Endodermal cell (in vitro differentiated cells): ENCODE measurements around the gene FRRS1. TPM values are rescaled to one million over a fixed set of nuclear protein-coding genes. Genes with fewer than 3 reads are reported as not detected.

Experiments used
- DNase-seq: peaks from one replicate; pipeline ENCODE4 v3.0.0-alpha.2; 2017
- H3K27ac ChIP-seq: 2 replicates; pipeline ENCODE4 v1.5.1; 2013; ENCODE audit warnings: mild to moderate bottlenecking, low read depth, low read length, moderate library complexity
- H3K27me3 ChIP-seq: 2 replicates; pipeline ENCODE4 v1.6.1; 2013; ENCODE audit warnings: mild to moderate bottlenecking, low read length, moderate library complexity; ENCODE audit not compliant: insufficient read depth, control insufficient read depth, poor library complexity, severe bottlenecking
- H3K36me3 ChIP-seq: 2 replicates; pipeline ENCODE4 v1.7.0; 2013; ENCODE audit warnings: mild to moderate bottlenecking, low read length, moderate library complexity; ENCODE audit not compliant: control insufficient read depth, insufficient read depth
- H3K4me1 ChIP-seq: one replicate; pipeline ENCODE4 v1.7.0; 2013; ENCODE audit warnings: low read length; ENCODE audit not compliant: control insufficient read depth, insufficient read depth
- H3K4me3 ChIP-seq: 2 replicates; pipeline ENCODE4 v1.5.1; 2013; ENCODE audit warnings: mild to moderate bottlenecking, low read length, moderate library complexity
- H3K9ac ChIP-seq: 2 replicates; pipeline ENCODE4 v1.6.1; 2013; ENCODE audit warnings: mild to moderate bottlenecking, low read length, moderate library complexity; ENCODE audit not compliant: poor library complexity, severe bottlenecking; ENCODE audit errors: extremely low read depth
- H3K9me3 ChIP-seq: 2 replicates; pipeline ENCODE4 v1.6.1; 2013; ENCODE audit warnings: mild to moderate bottlenecking, low read length, moderate library complexity; ENCODE audit not compliant: control insufficient read depth
- H3K27ac Mint-ChIP-seq: 2 replicates; pipeline ENCODE4 v1.8.0; 2020; ENCODE audit warnings: mixed read lengths
- H3K27me3 Mint-ChIP-seq: 2 replicates; pipeline ENCODE4 v1.8.0; 2021; ENCODE audit warnings: mild to moderate bottlenecking, mixed read lengths; ENCODE audit not compliant: insufficient read depth
- H3K36me3 Mint-ChIP-seq: 2 replicates; pipeline ENCODE4 v1.8.0; 2020; ENCODE audit warnings: low read depth, mixed read lengths
- H3K4me1 Mint-ChIP-seq: 2 replicates; pipeline ENCODE4 v1.8.0; 2020; ENCODE audit warnings: mixed read lengths
- H3K4me3 Mint-ChIP-seq: 2 replicates; pipeline ENCODE4 v1.8.0; 2020; ENCODE audit warnings: mild to moderate bottlenecking, moderate library complexity, mixed read lengths
- H3K9me3 Mint-ChIP-seq: 2 replicates; pipeline ENCODE4 v1.8.0; 2020; ENCODE audit warnings: mild to moderate bottlenecking, mixed read lengths
- CTCF ChIP-seq: fragments of 200-600 bp; sonication (generic); conservative IDR thresholded peaks from 2 replicates; pipeline ENCODE4 v1.5.0; 2021; ENCODE audit warnings: antibody characterized with exemption, mild to moderate bottlenecking
- WGBS, 2 experiments: methylation state at CpG; one replicate each; pipeline versions ENCODE4 v1.1.5 to v1.1.7; 2013; ENCODE audit warnings: missing lambda C conversion rate in 2 of 2, mixed read lengths in 1 of 2; ENCODE audit not compliant: insufficient coverage in 1 of 2, insufficient read length in 1 of 2; 5-methylcytosine and 5-hydroxymethylcytosine counted together
- total RNA-seq, 2 donors: library from RNA; stranded (reverse); fragmentation: NEBNext Ultra II Directional in 1 of 2; extraction: Animal tissue kit (Norgen Biotek cat#: 25700) in 1 of 2; gene quantifications; 2 replicates in 1 of 2; 3 replicates in 1 of 2; pipeline ENCODE4 v1.2.1, GENCODE V29; 2021

FRRS1 gene
- total RNA-seq, 2 donors from 2014 or later: 9.9 to 24.4 TPM

GRCh38 chr1:99717005-99717404, 49.4 kb downstream of the FRRS1 start:
- H3K4me3 ChIP-seq: no peak overlapping the region
- no peaks in the 10 kb centered on the region for H3K9me3 Mint-ChIP-seq
- 100% methylated on average over 1 of the region's 1 CpG; no CpG with 5 or more reads in 1 of the 2 experiments for WGBS, 2 experiments
- no peak overlapping the region for H3K9ac ChIP-seq
- H3K36me3 ChIP-seq: peaks cover 36% of the 10 kb centered on the region
- H3K4me1 Mint-ChIP-seq: no peaks in the 10 kb centered on the region
- H3K27ac Mint-ChIP-seq: no peak overlapping the region
- no peaks in the 10 kb centered on the region for H3K27me3 Mint-ChIP-seq
- H3K4me1 ChIP-seq: no peaks in the 10 kb centered on the region
- no peak for DNase-seq
- H3K9me3 ChIP-seq: no peaks in the 10 kb centered on the region
- H3K27ac ChIP-seq: no peak overlapping the region
- peaks cover 26% of the 10 kb centered on the region for H3K36me3 Mint-ChIP-seq
- no peaks in the 10 kb centered on the region for H3K27me3 ChIP-seq
- H3K4me3 Mint-ChIP-seq: no peak overlapping the region
- no peak for TF ChIP-seq CTCF

- H3K4me1 ChIP-seq: no peaks in the 10 kb centered on the region
- peaks cover 59% of the 10 kb centered on the region for H3K36me3 ChIP-seq
- no peaks in the 10 kb centered on the region for H3K27me3 ChIP-seq
- Mint-ChIP-seq H3K36me3 (peaks cover 26% of the 10 kb centered on the region), H3K4me3 (no peak overlapping the region), H3K27ac (no peak overlapping the region), H3K4me1 (no peaks in the 10 kb centered on the region), H3K27me3 (no peaks in the 10 kb centered on the region), H3K9me3 (no peaks in the 10 kb centered on the region)
- no peak for TF ChIP-seq CTCF
- H3K4me3 ChIP-seq: no peak overlapping the region
- no peak overlapping the region for H3K27ac ChIP-seq
- no peaks in the 10 kb centered on the region for H3K9me3 ChIP-seq
- 97% methylated on average over 2 of the region's 2 CpGs; no CpG with 5 or more reads in 1 of the 2 experiments for WGBS, 2 experiments
- no peak overlapping the region for H3K9ac ChIP-seq
- DNase-seq: no peak
Measured at GRCh38 chr1:99713006-99713405, 53.4 kb downstream of the FRRS1 start.

- Mint-ChIP-seq H3K27ac (no peak overlapping the region), H3K9me3 (no peaks in the 10 kb centered on the region), H3K36me3 (peaks cover 25% of the 10 kb centered on the region), H3K4me1 (no peaks in the 10 kb centered on the region), H3K27me3 (no peaks in the 10 kb centered on the region), H3K4me3 (no peak overlapping the region)
- H3K27ac ChIP-seq: no peak overlapping the region
- H3K36me3 ChIP-seq: peaks cover 52% of the 10 kb centered on the region
- TF ChIP-seq CTCF: no peak
- no peaks in the 10 kb centered on the region for H3K4me1 ChIP-seq
- H3K9me3 ChIP-seq: no peaks in the 10 kb centered on the region
- no peak overlapping the region for H3K9ac ChIP-seq
- no peak for DNase-seq
- no peaks in the 10 kb centered on the region for H3K27me3 ChIP-seq
- no peak overlapping the region for H3K4me3 ChIP-seq
- 98 to 100% methylated on average over 1 to 4 of the region's 4 CpGs for WGBS, 2 experiments
Measured at GRCh38 chr1:99710994-99711393, 55.4 kb downstream of the FRRS1 start.
